Esophagus muscularis mucosa (tissue), 4 donors: ENCODE measurements around the gene FXYD6. TPM values are rescaled to one million over a fixed set of nuclear protein-coding genes. Genes with fewer than 3 reads are reported as not detected.

Source experiments
- DNase-seq: peaks from one replicate; pipeline ENCODE4 v3.0.0-alpha.2; 2017; ENCODE audit errors: extremely low spot score
- H3K27ac ChIP-seq, 4 donors: fragments of 200-600 bp; sonication (generic); replicated peaks in 1 of 4; 1 replicate in 3 of 4; 2 replicates in 1 of 4; pipeline ENCODE4 v1.5.1; 2016 to 2019; ENCODE audit warnings: mild to moderate bottlenecking in 1 of 4
- H3K27me3 ChIP-seq, 4 donors: fragments of 200-600 bp; sonication (generic); one replicate each; pipeline versions ENCODE4 v1.5.1 to v1.6.0; 2016 to 2019
- H3K36me3 ChIP-seq, 4 donors: fragments of 200-600 bp; sonication (generic); one replicate each; pipeline ENCODE4 v1.5.1; 2016 to 2019
- H3K4me1 ChIP-seq, 4 donors: fragments of 200-600 bp; sonication (generic); one replicate each; pipeline ENCODE4 v1.5.1; 2016 to 2019
- H3K4me3 ChIP-seq, 4 donors: fragments of 200-600 bp; sonication (generic); 1 replicate in 2 of 4; 2 replicates in 2 of 4; pipeline ENCODE4 v1.5.1; 2016 to 2019; ENCODE audit warnings: mild to moderate bottlenecking in 4 of 4, moderate library complexity in 1 of 4
- H3K9me3 ChIP-seq, 4 donors: fragments of 200-600 bp; sonication (generic); 1 replicate in 3 of 4; 2 replicates in 1 of 4; pipeline ENCODE4 v1.5.1; 2016 to 2019
- CTCF ChIP-seq, 3 experiments: fragments of 200-600 bp in 2 of 3; fragments of 450-650 bp in 1 of 3; sonication (generic) in 2 of 3; IDR thresholded peaks; one replicate each; pipeline ENCODE4 v1.5.1; 2017 to 2019; ENCODE audit warnings: antibody characterized with exemption in 3 of 3, mild to moderate bottlenecking in 2 of 3, moderate library complexity in 1 of 3
- EP300 ChIP-seq: sonication (generic); formaldehyde crosslinking; IDR thresholded peaks from one replicate; pipeline ENCODE4 v1.6.1; 2017; ENCODE audit warnings: antibody characterized with exemption
- POLR2A ChIP-seq: fragments of 450-650 bp; IDR thresholded peaks from one replicate; pipeline ENCODE4 v1.6.1; 2017; ENCODE audit warnings: antibody characterized with exemption, moderate library complexity, mild to moderate bottlenecking, low read depth
- POLR2AphosphoS5 ChIP-seq, 2 donors: sonication (generic); formaldehyde crosslinking; IDR thresholded peaks; one replicate each; pipeline ENCODE4 v1.6.1; 2017; ENCODE audit warnings: antibody characterized with exemption in 2 of 2
- WGBS: methylation state at CpG from one replicate; pipeline ENCODE4 v1.1.5; 2018; 5-methylcytosine and 5-hydroxymethylcytosine counted together
- intact Hi-C: fragments of 100-400 bp; cut with DNase I; formaldehyde crosslinking; loops from one replicate; pipeline ENCODE4 v1.15.1; 2023
- total RNA-seq, 4 donors: library from RNA; depleted of rRNA; stranded (reverse); fragments of >200 nt; gene quantifications; one replicate each; pipeline versions ENCODE4 v1.1.0 to v1.2.1, GENCODE V29; 2016

Gene FXYD6
- total RNA-seq, 4 donors from 2014 or later = 78.9 to 105 (median 91.5) TPM

GRCh38 chr11:117827521-117828511, 48.6 kb downstream of the FXYD6 start:
- H3K4me1 ChIP-seq = peaks cover 31 to 75% (median 54%) of the 10 kb centered on the region in 4 donors
- no peaks in the 10 kb centered on the region for H3K9me3 ChIP-seq
- no peak for DNase-seq
- H3K27me3 ChIP-seq = peaks cover 0 to 56% (median 0%) of the 10 kb centered on the region in 4 donors
- no peaks in the 10 kb centered on the region for H3K36me3 ChIP-seq
- no peak overlapping the region for H3K4me3 ChIP-seq
- TF ChIP-seq CTCF (IDR thresholded peaks at IDR 0.05) = no peak
- TF ChIP-seq POLR2AphosphoS5 (IDR thresholded peaks at IDR 0.05) = no peak
- no peak for TF ChIP-seq EP300
- no peak for TF ChIP-seq POLR2A
- 78% methylated on average over 14 of the region's 15 CpGs for WGBS
- H3K27ac ChIP-seq = peak overlapping the region; percentile 48 to 73 (median 61)
- intact Hi-C loops = no loop called here

- Histone ChIP-seq H3K4me1 (peaks cover 31 to 82% (median 61%) of the 10 kb centered on the region in 4 donors), H3K27me3 (peaks cover 0 to 58% (median 0%) of the 10 kb centered on the region in 4 donors), H3K36me3 (no peaks in the 10 kb centered on the region), H3K27ac (no peak overlapping the region), H3K9me3 (no peaks in the 10 kb centered on the region), H3K4me3 (no peak overlapping the region)
- no peak for DNase-seq
- TF ChIP-seq CTCF (IDR thresholded peaks at IDR 0.05) (no peak), EP300 (no peak), POLR2A (no peak), POLR2AphosphoS5 (IDR thresholded peaks at IDR 0.05) (no peak)
- intact Hi-C loops = no loop called here
- WGBS = 94% methylated on average over 3 of the region's 3 CpGs
Observed at GRCh38 chr11:117826832-117827231, 49.6 kb downstream of the FXYD6 start.

GRCh38 chr11:117826190-117826570, 50.3 kb downstream of the FXYD6 start:
- no peak overlapping the region for H3K4me3 ChIP-seq
- no peaks in the 10 kb centered on the region for H3K9me3 ChIP-seq
- intact Hi-C loops = no loop called here
- 63% methylated on average over 10 of the region's 10 CpGs for WGBS
- H3K4me1 ChIP-seq = peaks cover 31 to 76% (median 59%) of the 10 kb centered on the region in 4 donors
- TF ChIP-seq POLR2A = no peak
- TF ChIP-seq POLR2AphosphoS5 (IDR thresholded peaks at IDR 0.05) = no peak
- no peak for TF ChIP-seq CTCF (IDR thresholded peaks at IDR 0.05)
- no peak for TF ChIP-seq EP300
- H3K27me3 ChIP-seq = peaks cover 0 to 58% (median 0%) of the 10 kb centered on the region in 4 donors
- H3K36me3 ChIP-seq = no peaks in the 10 kb centered on the region
- no peak overlapping the region for H3K27ac ChIP-seq
- no peak for DNase-seq

GRCh38 chr11:117825538-117826189, 50.8 kb downstream of the FXYD6 start:
- no peaks in the 10 kb centered on the region for H3K9me3 ChIP-seq
- H3K36me3 ChIP-seq = no peaks in the 10 kb centered on the region
- H3K4me1 ChIP-seq = peaks cover 31 to 71% (median 54%) of the 10 kb centered on the region in 4 donors
- no peak overlapping the region for H3K4me3 ChIP-seq
- peak overlapping the region in 2 of 4 donors; percentile 79 for H3K27ac ChIP-seq
- intact Hi-C loops = no loop called here
- no peak for TF ChIP-seq CTCF (IDR thresholded peaks at IDR 0.05)
- TF ChIP-seq POLR2A = no peak
- no peak for TF ChIP-seq EP300
- no peak for TF ChIP-seq POLR2AphosphoS5 (IDR thresholded peaks at IDR 0.05)
- 97% methylated on average over 8 of the region's 8 CpGs for WGBS
- H3K27me3 ChIP-seq = peaks cover 0 to 54% (median 0%) of the 10 kb centered on the region in 4 donors
- DNase-seq = no peak
